Stimulated activated CD4-positive, alpha-beta T cell treated with anti-CD3 and anti-CD28 coated beads, Interleukin-2, amount 100 ng/mL, for 48 hours (primary cell): ENCODE results near the gene SPOP.
A peak's percentile ranks its signal among the peaks of the same experiment; 100 is the strongest.
"Not testable (repeated sequence)": the region's sequence is repeated elsewhere in the genome, so short reads cannot be mapped to it uniquely, and the experiment has no call there.

Source experiments
- DNase-seq, 2 donors: peaks; one replicate each; pipeline ENCODE4 v3.0.0-alpha.2; 2020

The SPOP gene

DNA sequence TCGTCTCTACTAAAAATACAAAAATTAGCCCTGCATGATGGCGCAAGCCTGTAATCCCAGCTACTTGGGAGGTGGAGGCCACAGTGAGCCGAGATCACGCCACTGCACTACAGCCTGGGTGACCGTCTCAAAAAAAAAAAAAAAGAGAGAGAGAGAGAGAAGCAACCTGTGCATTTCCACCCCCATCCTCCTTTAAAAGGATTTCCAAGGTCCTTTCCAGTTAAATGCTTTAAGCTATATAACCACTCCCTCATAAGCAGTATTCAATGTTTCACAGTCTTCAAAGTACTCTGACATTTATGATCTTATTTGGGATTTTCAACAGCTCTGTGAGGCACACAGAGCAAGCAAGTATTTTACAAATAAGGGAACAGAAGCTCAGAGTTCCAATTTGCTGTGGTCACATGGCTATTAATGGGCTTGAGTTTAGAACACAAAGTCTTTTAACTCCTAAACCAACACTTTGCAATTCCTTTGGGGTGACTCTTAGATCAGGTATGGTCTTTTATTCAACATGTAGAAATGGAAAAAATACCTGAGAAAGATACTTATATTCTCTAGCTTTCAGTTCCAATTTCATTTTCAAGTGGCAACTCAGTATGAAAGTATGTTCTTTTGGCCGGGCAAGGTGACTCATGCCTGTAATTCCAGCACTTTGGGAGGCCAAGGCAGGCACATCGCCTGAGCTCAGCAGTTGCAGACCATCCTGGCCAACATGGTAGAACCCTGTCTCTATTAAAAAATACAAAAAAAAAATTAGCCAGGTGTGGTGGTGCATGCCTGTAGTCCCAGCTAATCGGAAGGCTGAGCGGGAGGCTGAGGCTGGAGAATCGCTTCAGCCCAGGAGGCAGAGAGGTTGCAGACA is 31.3 kb downstream of the SPOP start:
- DNase-seq, result peak; percentile 17 to 42

DNA sequence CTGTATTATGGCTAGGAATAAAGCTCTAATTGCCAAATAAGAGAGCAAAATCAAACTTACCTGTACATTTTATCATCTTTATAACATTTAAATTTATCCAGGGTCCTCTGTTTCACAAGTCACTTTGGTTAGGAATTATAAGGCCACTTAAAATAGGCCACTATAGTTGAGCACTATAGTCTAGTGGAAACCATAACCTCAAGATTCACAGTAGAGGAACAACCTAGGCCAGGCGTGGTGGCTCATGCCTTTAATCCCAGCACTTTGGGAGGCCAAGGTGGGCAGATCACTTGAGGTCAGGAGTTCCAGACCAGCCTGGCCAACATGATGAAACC is 31.9 kb downstream of the SPOP start:
- DNase-seq, result not testable (repeated sequence)

DNA sequence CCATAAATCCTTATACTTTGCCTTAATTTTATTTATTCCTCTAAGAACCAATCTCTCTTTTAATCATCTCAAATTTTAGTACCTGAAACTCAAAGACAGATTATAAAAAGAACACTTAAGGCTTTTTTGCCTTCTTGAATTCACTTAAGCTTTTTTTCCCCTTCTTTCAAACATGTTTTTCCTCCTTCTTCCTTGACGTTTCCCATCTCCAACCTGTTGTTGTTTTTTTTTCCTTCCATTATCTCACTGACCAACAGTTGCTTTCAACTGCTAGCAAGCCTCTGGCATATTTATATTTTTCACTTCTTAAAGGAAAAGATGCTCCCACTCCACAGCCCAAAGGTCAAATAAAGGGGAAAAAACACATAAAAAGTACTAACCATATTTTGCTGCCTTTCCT is 32.2 kb downstream of the SPOP start:
- DNase-seq, result no peak

DNA sequence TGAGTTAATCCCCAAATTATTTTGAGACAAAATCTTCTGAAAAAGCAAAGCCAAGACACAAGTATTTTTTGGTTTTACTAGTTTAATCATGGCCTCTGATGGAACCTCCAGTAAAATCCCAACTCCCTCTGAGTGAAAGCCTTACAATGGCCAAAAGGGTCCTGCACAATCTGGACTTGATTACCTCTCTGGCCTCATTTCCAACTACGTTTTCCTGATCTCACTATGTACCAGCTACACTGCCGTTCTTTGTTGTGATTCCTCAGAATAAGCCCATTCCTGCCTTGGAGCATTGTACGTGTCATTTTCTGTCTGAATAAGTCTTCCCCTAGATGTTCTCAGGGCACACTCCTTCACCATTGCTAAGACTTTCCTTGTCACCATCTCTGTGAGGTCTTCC is 37.3 kb downstream of the SPOP start:
- no peak for DNase-seq

DNA sequence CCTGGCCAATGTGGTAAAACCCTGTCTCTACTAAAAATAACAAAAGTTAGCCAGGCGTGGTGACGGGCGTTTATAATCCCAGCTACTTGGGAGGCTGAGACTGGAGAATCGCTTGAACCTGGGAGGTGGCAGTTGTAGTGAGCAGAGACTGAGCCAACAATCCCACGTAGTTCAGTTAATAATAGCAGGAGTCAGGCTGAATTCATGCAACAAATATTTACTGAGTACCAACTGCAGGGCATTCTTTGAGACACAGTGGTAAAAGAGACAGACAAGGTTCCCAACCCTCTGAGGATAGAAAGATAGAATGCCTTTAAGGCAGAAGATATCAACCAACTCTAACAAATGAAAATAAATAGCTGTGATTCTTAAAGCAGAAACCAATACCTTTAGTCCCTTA is 39.1 kb downstream of the SPOP start:
- no peak for DNase-seq

DNA sequence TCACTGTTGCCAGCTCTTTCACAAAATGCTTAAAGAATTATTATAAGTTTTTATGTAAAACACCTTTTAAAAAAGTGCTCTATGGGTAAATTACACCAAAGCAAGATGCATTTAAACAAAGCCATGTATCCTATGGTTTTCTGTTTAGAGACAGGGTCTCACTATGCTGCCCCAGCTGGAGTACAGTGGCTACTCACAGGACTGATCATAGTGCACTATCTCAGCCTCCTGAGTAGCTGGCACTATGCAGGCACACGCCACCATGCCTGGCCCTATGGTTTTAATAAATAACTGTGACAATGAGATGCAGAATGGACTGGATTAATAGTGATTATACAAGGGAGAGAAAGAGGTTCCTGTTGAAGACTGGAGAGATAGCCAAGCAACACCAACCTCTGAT is 40.2 kb downstream of the SPOP start:
- DNase-seq, result no peak

DNA sequence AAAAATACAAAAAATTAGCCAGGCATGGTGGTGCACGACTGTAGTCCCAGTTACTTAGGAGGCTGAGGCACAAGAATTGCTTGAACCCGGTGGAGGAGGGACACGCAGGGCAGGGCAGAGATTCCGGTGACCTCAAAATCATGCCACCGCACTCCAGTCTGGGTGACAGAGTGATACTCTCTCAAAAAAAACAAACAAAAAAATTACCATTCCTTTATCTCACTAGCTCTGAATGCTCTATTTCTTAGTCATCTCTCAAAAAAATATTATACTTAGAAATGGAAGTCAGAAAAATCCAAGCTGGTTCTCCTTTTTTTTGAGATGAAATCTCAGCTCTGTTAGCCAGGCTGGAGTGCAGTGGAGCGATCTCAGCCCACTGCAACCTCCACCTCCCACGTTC is 40.8 kb downstream of the SPOP start:
- no peak for DNase-seq

DNA sequence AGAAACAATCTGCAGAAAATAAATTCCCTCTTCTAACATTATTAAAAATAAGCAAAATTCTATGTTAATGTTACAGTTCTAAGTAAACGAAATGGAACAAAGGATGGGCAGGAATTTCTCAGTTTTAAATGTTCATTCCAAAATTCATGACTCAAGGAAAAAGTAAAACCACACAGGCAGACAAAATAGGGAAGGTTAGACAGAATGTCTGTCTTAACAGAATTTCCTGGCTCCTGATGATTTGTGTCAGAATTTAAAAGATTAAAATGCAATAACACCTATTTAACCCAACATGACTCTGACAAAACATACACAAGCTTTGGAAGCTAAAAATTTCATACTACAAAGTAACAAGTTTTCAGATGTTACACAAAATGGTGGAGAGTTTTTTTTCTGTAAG is 42.8 kb downstream of the SPOP start:
- no peak for DNase-seq

DNA sequence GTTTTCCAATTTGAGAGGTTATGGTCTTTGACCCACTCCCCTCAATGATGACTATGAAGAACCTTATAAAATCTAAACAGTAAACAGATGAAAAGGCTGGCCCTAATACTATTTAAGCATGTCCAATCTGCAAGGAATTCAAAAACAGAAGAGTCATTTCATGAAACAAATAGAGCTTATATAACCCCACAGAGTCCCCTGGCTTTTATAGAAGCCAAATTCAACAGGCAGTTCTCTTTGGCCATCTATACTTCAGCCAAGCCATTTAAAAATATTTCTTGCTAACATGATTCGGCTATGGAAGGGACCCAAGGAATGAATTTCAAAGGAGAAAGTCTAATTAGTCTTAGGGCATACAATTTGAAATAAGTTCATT is 43.4 kb downstream of the SPOP start:
- DNase-seq, result no peak

DNA sequence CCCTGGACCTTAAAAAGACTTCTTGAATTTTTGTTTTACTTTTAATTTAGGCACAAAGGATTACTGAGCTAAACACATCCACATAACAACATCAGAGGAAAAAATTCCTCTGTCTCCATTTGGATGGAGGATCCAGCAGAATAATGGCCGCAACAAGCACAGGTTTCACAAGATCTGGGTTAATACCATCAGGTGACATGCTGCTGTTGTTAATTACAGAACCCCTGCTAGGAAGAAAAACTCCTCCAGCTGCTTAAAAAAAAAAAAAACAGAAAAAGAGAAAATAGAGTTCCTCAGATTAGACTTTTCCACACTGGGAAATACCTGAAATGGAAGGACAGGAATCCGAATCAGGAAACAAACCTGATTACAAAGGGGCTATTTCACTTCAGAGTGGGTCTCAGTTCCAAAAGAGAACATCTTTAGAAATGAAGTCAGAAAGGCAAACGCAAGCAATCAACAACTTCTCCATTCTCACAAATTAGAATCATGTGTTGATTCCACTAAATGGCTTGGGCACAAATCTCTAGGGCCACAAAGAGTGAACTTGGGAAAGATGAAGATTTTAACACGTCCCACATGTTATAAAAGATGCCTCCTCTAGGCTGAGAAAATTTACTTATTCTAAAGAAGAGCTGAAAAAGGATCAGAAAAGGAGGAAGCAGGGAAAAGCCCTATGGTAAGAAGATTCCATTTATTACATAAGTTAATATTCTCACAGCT is 44.0 kb downstream of the SPOP start:
- no peak for DNase-seq

DNA sequence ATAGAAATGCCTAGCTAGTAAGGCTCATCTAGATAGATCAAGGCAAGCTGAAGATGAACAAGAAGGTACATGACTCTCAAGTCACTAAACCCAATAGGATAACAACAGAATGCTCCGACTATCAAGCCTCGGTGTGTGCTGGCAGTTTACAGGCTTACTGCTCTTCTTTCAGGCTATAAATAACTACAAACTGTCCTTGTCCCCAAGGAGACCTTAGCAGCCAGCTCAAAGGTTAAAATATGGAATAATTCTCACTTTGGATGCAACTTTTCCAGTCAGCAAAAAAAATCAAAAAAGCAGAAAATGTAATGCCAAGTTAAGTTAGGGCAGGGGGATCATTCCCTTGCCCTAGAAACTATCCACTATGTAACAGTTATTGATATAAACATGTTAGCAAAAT is 44.6 kb downstream of the SPOP start:
- DNase-seq, result no peak

DNA sequence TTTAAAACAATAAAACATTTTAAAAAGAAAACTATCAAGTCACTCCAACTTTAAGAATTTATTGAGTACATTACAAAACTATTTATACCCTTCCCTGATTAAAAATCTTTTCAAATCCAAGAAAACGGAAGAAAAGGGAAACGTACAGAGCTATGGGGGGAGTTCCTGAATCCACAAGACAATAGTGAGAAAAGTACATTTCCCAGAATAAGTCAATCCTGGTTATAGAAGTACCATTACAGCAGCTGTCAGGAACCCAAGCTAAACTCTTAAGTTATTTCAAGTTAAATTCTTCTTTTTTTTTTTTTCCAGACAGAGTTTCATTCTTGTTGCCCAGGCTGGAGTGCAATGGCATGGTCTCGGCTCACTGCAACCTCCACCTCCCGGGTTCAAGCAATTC is 45.7 kb downstream of the SPOP start:
- DNase-seq, result no peak

DNA sequence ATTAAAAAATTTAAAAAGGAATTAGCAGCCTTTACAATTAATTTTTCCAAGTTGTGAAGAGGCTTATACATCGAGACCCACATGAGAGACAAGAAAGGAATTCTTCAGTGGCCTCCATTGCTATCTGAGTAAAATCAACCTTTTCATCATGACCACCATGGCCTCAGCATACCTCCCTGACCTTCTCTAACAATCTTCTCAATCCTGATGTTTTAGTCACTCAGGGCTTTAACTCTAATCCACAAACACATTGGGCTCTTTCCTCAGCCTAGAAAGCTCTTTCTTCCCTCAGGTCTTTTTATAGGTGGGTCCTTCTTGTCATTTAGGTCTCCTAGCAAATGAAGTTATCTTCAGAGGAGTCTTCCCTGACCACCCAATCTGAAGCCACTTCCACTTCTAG is 46.4 kb downstream of the SPOP start:
- DNase-seq, result no peak

DNA sequence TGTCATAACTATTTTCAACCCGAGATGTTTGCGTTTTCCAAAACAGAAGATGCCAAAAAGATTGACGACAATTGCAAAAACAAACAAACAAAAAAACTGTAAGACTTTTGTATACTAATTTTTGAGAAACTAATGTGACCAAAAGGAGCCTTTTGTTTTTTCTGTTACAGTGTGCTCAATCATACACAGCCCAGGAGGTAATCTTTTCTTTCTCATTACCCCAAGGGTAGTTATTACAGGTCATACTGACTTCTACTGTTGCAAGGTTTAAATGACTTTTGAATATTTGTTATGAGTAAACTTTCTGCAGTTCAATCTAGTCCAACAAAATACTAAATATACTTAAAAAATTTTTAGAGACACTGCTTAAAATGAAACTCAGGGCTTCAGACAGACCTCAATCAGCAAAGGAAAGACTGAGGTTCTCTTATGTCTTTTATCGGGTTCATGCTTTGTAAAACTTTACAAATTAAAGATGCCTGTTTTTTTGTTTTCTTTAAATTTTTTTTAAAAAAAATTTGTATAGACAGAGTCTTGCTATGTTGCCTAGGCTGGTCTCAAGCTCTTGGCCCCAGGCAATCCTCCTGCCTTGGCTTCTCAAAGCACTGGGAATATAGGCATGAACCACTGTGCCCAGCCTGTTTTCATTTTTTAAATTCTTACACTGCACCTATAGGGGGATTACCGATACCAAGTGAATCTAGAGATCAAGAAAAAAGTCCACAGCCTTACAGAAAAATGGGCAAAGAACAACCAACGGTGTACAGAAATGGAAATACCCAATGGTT is 47.6 kb downstream of the SPOP start:
- no peak for DNase-seq

DNA sequence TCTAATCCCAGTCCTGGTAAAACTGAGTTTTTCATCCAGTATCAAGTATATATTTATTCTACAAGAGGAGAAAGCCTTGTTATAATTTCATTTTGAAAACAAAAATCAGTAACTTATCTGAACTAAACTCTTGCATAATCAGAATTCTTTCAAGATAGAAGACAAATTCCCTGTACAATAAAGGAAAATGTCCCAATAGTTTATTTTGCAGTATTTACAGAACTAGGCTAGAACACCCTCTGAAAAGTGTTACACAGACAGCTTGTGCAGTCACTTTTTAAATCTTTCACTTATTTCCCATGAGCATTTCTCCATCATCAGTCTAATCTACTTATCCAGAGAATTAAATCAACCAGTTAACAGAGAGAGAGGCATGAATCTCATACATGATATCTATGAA is 48.5 kb downstream of the SPOP start:
- no peak for DNase-seq

DNA sequence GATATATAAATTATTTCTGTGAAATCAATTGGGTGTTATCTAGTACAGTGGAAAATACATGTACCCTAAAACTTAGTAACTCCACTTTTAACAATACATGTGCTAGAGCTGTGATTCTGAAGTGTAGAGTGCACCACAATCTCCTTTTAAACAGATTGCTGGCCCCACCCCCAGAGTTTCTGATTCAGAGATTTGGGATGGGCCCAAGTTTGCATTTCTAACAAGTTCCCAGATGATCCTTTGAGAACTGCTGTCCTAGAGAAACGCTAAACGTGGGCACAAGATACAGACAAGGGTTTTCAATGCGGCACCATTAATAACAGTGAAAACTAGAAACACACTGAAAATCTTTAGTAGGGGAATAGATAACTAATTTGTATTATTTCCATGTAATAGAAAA is 53.0 kb downstream of the SPOP start:
- DNase-seq, result no peak

DNA sequence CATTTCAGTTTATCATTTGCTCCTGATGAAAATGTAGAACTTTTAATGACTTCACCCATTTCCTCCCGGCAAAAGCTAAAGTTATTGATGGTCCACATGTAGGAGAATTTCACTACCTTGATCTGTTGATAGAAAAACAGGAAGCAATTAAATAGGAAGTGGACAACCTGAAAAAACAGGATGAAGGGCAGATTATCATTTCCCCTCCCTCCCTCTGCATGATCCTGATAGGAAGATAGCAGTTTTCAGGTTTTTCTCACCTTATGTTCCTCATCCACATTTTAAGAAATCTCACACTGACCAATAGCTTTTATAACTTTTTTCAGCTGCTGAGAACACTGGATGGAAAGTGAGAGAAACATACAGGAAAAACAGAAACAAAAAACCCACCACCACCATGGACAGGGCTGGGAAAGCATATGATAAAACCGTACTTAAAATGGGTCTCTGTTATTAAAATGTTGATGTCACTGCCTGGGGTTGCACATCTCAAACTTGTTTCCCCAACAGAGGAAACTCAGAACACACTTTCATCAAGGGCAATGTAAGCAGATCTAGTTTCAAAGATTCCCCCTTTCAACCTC is 55.9 kb downstream of the SPOP start:
- DNase-seq, result no peak

DNA sequence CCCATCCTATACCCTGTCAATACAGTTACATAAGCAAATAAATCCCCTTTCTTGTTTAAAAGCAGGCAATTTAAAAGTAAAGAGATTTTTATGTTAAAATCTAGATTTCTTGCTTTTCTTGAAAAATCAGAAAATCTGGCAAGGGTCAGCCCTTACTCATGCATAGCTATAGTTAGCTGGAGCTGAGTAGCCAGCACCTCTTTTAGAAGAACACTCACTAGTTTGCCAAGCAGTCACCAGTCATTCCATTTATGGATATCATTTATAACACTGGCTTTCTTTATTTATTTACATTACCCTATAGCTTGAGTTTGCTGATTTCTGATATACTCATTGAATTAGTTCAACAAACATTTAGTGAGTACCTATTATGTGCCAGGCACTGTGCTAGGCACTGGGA is 56.5 kb downstream of the SPOP start:
- no peak for DNase-seq

DNA sequence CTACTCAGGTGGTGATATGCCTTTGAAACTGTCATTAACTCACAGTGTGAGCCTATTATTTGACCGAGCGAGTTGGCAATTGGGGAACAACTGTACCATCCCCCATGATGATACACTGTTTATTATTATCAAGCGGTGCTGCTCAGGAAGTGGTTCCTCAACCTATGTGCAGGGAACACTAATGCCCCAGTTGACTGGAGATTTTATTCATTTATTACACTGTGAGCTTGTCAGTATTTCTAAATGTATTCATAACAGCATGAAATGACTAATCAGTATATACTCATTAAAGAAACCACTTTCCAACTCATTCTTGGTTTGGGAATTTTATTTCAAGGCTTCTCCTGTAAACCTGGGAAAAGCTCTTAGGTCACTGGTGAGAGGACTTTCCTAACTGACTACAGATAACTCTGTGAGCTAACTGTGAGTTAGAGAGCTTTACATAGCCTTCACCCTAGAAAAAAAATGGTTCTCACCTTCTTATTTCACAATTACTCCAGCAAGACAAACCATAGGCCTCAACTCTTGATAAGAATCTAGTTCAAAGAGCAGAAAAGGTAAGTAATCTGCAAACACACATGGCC is 59.8 kb downstream of the SPOP start:
- no peak for DNase-seq

DNA sequence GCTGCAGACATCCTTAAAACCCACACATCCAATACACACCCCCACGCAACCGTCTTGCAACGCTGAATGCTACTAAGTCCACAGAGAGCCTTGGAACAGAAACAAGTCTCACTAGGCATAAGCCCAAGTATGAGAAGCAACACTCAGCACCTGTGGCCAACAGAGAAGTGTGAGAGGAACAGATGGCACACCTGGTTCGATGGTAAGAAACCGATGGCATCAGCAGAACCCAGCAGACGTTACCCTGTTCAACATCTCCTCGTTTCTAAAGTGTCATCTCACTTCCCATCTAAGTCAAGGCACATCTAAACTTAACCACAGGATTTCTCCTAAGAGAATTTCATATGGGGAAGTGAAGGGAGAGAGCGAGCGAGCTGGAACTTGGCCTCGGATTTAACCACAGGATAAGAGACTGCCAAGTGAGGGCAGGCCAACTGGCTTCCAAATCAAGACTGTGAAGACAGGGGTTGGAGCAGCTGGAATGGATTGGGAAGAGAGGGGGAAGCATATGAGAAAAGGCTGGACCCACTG is 61.2 kb downstream of the SPOP start:
- DNase-seq, result no peak

DNA sequence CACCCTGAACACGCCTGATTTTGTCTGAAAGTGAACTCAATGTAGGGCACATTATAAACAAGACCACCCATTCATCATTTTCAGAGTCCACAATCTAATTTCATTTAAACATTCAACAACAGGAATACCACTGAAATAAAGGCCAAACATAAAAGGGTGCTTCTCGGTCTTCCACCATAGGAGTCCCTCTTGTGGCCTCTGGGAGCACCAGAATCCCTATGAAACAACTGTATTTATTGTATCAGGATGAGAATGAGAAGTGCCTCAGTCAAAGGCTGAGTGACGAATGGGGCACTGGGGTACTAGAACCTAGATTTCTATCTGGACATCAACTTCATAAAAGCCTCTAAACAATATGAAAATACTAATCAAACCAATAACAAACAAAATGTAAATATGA is 61.8 kb downstream of the SPOP start:
- no peak for DNase-seq

DNA sequence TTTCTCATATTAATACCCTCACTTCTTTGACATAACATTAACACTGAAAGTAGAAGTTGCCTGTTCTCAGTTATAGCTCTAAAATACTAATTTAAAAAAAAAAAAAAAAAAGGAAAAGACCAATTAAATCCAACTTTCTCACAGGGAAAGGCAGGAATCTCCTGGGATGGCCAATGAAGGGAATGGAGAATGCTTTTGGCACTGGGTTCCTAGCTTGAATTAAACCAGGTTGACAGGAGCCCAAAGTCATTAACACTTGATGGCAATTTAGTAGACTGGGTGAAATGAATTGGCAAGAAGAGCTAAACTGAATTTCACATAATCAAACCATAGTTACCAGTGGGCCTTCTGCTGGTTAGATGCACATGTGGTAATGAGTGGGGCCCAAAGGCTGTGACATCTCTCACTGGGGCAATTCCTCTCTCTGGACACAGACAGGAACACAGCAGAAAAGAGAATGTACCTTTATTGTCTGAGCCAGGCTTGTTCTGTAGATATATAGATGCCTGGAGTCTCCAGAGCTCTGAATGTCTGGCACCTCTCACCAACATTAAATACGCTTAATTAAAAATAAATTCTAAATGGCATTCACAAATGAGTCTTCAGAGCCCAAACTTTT is 64.6 kb downstream of the SPOP start:
- no peak for DNase-seq
